NT2/D1 (cell line): ENCODE data around the gene RABL2A.
"Not testable (repeated sequence)": the region's sequence is repeated elsewhere in the genome, so short reads cannot be mapped to it uniquely, and the experiment has no call there.

Experiments used
- SUZ12 ChIP-seq: IDR thresholded peaks from 2 replicates; pipeline ENCODE4 v1.6.1; 2011; ENCODE audit not compliant: insufficient read length, insufficient read depth; ENCODE audit errors: extremely low read depth
- YY1 ChIP-seq: IDR thresholded peaks from 2 replicates; pipeline ENCODE4 v1.6.1; 2011; ENCODE audit not compliant: insufficient read length, insufficient read depth
- ZNF274 ChIP-seq: IDR thresholded peaks from 2 replicates; pipeline ENCODE4 v1.6.1; 2011; ENCODE audit warnings: mild to moderate bottlenecking, low read depth, low read length

GRCh38 chr2:113609822-113610221 is 17.2 kb upstream of the RABL2A start:
- TF ChIP-seq YY1, ZNF274, SUZ12: not testable (repeated sequence)
